ENCODE results near the gene SULT4A1. TPM values are rescaled to one million over a fixed set of nuclear protein-coding genes. Genes with fewer than 3 reads are reported as not detected.

Gene SULT4A1
- total and polyA plus RNA-seq, 12 donors: 0.19 to 1.2 (median 0.29) TPM; not detected in 2

GRCh38 chr22:43835736-43836135 lies 26.6 kb downstream of the SULT4A1 start:
- DNase-seq (no peak), ATAC-seq (no peak)
- H3K4me1 ChIP-seq: peaks cover 0 to 7% (median 0%) of the 10 kb centered on the region in 9 donors
- peaks cover 0 to 8% (median 0%) of the 10 kb centered on the region in 7 donors for H3K27me3 ChIP-seq
- no peak for TF ChIP-seq CTCF (IDR thresholded peaks at IDR 0.05)
- no peak overlapping the region for H3K4me3 ChIP-seq
- intact Hi-C loops (cut with DNase I): no loop called here
- no peak overlapping the region for H3K27ac ChIP-seq
- WGBS, 2 donors: 88% methylated on average over 13 of the region's 13 CpGs
- H3K9me3 ChIP-seq: no peaks in the 10 kb centered on the region
- no peaks in the 10 kb centered on the region for H3K36me3 ChIP-seq

GRCh38 chr22:43835166-43835565 lies 27.1 kb downstream of the SULT4A1 start:
- ATAC-seq: no peak
- H3K27me3 ChIP-seq: peaks cover 0 to 8% (median 0%) of the 10 kb centered on the region in 7 donors

GRCh38 chr22:43833286-43834240 lies 28.8 kb downstream of the SULT4A1 start:
- intact Hi-C loops (cut with DNase I): loop anchor here in 1 of 10 donors (5.0 kb wide), 1 partner anchor 54 kb away; no protein-coding TSS in a partner anchor
- no peak for TF ChIP-seq CTCF (IDR thresholded peaks at IDR 0.05)
- DNase-seq: no peak
- Histone ChIP-seq H3K9me3 (no peaks in the 10 kb centered on the region), H3K4me1 (peaks cover 11 to 26% (median 17%) of the 10 kb centered on the region in 9 donors), H3K27ac (no peak overlapping the region), H3K36me3 (no peaks in the 10 kb centered on the region), H3K4me3 (no peak overlapping the region), H3K27me3 (peaks cover 0 to 8% (median 0%) of the 10 kb centered on the region in 7 donors)
- ATAC-seq: peak in 1 of 8 donors; percentile 36
- WGBS, 2 donors: 58 to 68% methylated on average over 35 to 36 of the region's 36 CpGs

More at GRCh38 chr22:43835166-43835565, 27.1 kb downstream of the SULT4A1 start:
- intact Hi-C loops (cut with DNase I): no loop called here
- TF ChIP-seq CTCF (IDR thresholded peaks at IDR 0.05): no peak
- no peak overlapping the region for H3K4me3 ChIP-seq
- H3K27ac ChIP-seq: no peak overlapping the region
- no peak for DNase-seq
- 58 to 66% methylated on average over 12 of the region's 12 CpGs for WGBS, 2 donors
- no peaks in the 10 kb centered on the region for H3K9me3 ChIP-seq
- H3K4me1 ChIP-seq: peaks cover 0 to 12% (median 4%) of the 10 kb centered on the region in 9 donors
- H3K36me3 ChIP-seq: no peaks in the 10 kb centered on the region

- H3K9me3 ChIP-seq: no peaks in the 10 kb centered on the region
- 84 to 89% methylated on average over 16 to 18 of the region's 18 CpGs for WGBS, 2 donors
- peaks cover 11 to 28% (median 17%) of the 10 kb centered on the region in 9 donors for H3K4me1 ChIP-seq
Observed at GRCh38 chr22:43832393-43833265, 29.7 kb downstream of the SULT4A1 start.

More at GRCh38 chr22:43832393-43833265, 29.7 kb downstream of the SULT4A1 start:
- H3K27me3 ChIP-seq: peaks cover 0 to 8% (median 0%) of the 10 kb centered on the region in 7 donors
- H3K27ac ChIP-seq: no peak overlapping the region
- intact Hi-C loops (cut with DNase I): loop anchor here in 1 of 10 donors (5.0 kb wide), 1 partner anchor 55 kb away; no protein-coding TSS in a partner anchor
- DNase-seq (no peak), ATAC-seq (no peak)
- TF ChIP-seq CTCF (IDR thresholded peaks at IDR 0.05): no peak
- H3K36me3 ChIP-seq: no peaks in the 10 kb centered on the region
- no peak overlapping the region for H3K4me3 ChIP-seq

Measured in heart right ventricle (tissue), 16 donors.